HG02973 (cell line): Measurements from ENCODE around the gene AGTRAP.

Experiments used
- ATAC-seq: cut with Tn5 transposase; IDR thresholded peaks from one replicate; pipeline ENCODE4 v1.9.1; 2021; ENCODE audit warnings: moderate library complexity; ENCODE audit not compliant: unreplicated experiment

AGTRAP gene

GRCh38 chr1:11735854-11736745 lies at the start of gene AGTRAP:
Gene AGTRAP, plus strand, starts transcription at chr1:11736136. Its CDS starts 73 bp downstream, at chr1:11736209.
- no peak for ATAC-seq

GRCh38 chr1:11688506-11688905 lies 47.4 kb upstream of the AGTRAP start:
- no peak for ATAC-seq

GRCh38 chr1:11690397-11691301 lies 45.3 kb upstream of the AGTRAP start:
- no peak for ATAC-seq

GRCh38 chr1:11691302-11691914 lies 44.5 kb upstream of the AGTRAP start, which contains the start of gene DRAXIN:
Gene DRAXIN, plus strand, starts transcription at chr1:11691710. Its CDS starts 14,549 bp downstream, at chr1:11706259.
- no peak for ATAC-seq

GRCh38 chr1:11691928-11692711 lies 43.8 kb upstream of the AGTRAP start:
- no peak for ATAC-seq

GRCh38 chr1:11693024-11693590 lies 42.8 kb upstream of the AGTRAP start:
- ATAC-seq: no peak

GRCh38 chr1:11693917-11694316 lies 42.0 kb upstream of the AGTRAP start:
- no peak for ATAC-seq

- ATAC-seq: no peak
Observed at GRCh38 chr1:11695861-11696260, 40.1 kb upstream of the AGTRAP start.

GRCh38 chr1:11697188-11697892 lies 38.6 kb upstream of the AGTRAP start:
- no peak for ATAC-seq

- no peak for ATAC-seq
Observed at GRCh38 chr1:11697893-11698210, 38.1 kb upstream of the AGTRAP start.

- no peak for ATAC-seq
Observed at GRCh38 chr1:11700601-11701467, 35.1 kb upstream of the AGTRAP start.

GRCh38 chr1:11701551-11701961 lies 34.4 kb upstream of the AGTRAP start:
- no peak for ATAC-seq

GRCh38 chr1:11701981-11702803 lies 33.7 kb upstream of the AGTRAP start:
- ATAC-seq: no peak

GRCh38 chr1:11703357-11704193 lies 32.4 kb upstream of the AGTRAP start:
- no peak for ATAC-seq

- no peak for ATAC-seq
Observed at GRCh38 chr1:11704194-11704529, 31.8 kb upstream of the AGTRAP start.

- ATAC-seq: no peak
Observed at GRCh38 chr1:11704691-11705475, 31.1 kb upstream of the AGTRAP start.
